Omental fat pad (tissue), 4 donors: ENCODE results near the gene ADNP. TPM values are rescaled to one million over a fixed set of nuclear protein-coding genes. Genes with fewer than 3 reads are reported as not detected.

ENCODE experiments used
- ATAC-seq: fragments of 150-250 bp; one replicate; pipeline ENCODE4 v1.9.1; 2016; ENCODE audit warnings: mild to moderate bottlenecking, moderate library complexity; ENCODE audit not compliant: low FRiP score
- DNase-seq: peaks from one replicate; pipeline ENCODE4 v3.0.0-alpha.2; 2019; ENCODE audit warnings: low spot score
- total RNA-seq, 4 donors: library from RNA; depleted of rRNA; stranded (reverse); fragments of >200 nt; gene quantifications; one replicate each; pipeline ENCODE4 v1.1.0, GENCODE V29; 2016
- TF ChIP-seq, protein P1 (sequence below), 3 donors: fragments of 450-650 bp; IDR thresholded peaks; one replicate each; pipeline ENCODE4 v1.5.1; 2016 to 2017; ENCODE audit warnings: antibody characterized with exemption in 3 of 3, mild to moderate bottlenecking in 3 of 3, moderate library complexity in 2 of 3

The ADNP gene
- total RNA-seq, 4 donors from 2014 or later: 42.2 to 65.9 (median 47.3) TPM

DNA sequence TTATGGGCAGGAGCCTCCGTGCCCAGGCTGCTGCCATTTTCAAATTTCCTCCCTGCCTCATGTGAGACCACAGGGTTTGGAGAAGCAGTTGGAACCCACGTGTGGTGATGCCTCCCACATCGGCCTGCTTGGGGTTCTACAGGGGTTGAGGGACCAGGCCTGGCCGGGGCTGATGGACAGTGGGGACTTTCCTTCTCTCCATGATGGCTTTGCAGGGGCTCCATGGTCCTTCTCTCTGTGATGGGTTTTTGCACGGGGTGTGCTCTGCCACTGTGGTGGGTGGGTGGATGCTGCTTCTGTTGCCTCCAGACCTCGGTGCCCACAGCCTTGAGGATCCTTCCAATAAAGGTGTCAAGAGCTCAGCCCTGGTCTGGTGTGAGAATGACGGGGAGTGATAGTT is 54.4 kb downstream of the ADNP start:
- DNase-seq: no peak
- TF ChIP-seq, protein P1, sequence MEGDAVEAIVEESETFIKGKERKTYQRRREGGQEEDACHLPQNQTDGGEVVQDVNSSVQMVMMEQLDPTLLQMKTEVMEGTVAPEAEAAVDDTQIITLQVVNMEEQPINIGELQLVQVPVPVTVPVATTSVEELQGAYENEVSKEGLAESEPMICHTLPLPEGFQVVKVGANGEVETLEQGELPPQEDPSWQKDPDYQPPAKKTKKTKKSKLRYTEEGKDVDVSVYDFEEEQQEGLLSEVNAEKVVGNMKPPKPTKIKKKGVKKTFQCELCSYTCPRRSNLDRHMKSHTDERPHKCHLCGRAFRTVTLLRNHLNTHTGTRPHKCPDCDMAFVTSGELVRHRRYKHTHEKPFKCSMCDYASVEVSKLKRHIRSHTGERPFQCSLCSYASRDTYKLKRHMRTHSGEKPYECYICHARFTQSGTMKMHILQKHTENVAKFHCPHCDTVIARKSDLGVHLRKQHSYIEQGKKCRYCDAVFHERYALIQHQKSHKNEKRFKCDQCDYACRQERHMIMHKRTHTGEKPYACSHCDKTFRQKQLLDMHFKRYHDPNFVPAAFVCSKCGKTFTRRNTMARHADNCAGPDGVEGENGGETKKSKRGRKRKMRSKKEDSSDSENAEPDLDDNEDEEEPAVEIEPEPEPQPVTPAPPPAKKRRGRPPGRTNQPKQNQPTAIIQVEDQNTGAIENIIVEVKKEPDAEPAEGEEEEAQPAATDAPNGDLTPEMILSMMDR (IDR thresholded peaks at IDR 0.05): no peak
- no peak for ATAC-seq

DNA sequence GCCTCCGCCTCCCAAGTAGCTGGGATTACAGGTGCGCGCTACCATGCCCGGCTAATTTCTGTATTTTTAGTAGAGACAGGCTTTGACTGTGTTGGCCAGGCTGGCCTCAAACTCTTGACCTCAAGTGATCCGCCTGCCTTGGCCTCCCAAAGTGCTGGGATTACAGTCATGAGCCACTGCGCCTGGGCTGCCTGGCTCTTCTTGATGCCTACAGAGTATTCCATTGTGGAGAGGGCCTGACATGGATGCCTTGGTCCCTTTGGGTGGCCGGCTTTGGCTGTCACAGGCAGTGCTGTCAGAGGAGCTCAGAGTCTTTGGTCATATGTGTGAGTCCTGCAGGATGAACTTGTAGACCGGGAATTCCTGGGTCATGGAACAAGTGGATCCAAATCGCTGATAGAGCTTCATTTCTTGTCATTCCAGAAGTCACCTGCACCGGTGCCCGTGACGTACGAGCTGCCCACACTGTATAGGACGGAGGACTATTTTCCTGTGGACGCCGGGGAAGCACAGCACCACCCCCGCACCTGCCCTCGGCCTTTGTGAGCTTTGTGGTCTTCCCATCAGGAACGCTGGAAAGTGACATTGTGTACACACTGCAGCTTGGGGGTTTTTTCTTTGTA is 55.1 kb downstream of the ADNP start:
- DNase-seq (no peak), ATAC-seq (no peak)
- TF ChIP-seq, protein P1 (IDR thresholded peaks at IDR 0.05): no peak

DNA sequence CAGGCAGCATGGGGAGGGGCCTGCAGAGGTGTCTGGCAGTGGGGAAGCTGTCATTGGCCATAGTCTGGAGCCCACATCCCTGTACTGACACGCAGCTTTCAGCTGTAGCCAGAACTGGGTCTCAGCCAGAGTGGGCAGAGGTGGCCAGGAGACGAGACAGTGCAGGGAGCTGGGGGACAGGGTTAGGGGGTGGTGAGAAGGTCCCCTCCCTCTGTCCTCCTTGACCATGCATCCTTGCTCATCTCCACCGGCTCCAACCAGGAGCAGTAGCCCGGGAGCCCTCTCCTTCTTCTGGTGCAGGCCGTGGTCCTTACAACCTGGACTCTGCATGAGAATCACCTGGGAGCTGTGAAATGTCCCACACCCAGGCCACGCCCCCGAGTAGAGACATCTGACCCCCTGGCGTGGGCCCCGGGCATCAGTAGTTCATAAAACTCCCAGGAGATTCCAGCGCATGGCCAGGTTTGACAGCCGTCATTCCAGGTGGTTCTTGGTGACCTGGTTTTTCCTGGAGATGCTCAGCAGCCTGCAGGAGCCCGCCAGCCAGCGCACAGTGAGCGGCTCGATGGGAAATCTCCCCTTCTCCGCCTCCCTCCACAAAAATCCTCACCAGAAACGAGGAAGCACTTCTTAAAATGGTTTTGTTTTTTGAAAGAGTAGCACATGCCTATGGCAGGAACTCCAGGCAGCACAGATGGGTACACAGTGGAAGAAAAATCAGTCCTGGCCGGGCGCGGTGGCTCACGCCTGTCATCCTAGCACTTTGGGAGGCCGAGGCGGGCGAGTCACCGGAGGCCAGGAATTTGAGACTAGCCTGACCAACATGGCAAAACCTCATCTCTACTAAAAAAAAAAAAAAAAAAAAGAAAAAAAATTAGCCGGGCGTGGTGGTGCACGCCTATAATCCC is 56.2 kb downstream of the ADNP start:
- DNase-seq (no peak), ATAC-seq (no peak)
- TF ChIP-seq, protein P1 (IDR thresholded peaks at IDR 0.05): no peak

DNA sequence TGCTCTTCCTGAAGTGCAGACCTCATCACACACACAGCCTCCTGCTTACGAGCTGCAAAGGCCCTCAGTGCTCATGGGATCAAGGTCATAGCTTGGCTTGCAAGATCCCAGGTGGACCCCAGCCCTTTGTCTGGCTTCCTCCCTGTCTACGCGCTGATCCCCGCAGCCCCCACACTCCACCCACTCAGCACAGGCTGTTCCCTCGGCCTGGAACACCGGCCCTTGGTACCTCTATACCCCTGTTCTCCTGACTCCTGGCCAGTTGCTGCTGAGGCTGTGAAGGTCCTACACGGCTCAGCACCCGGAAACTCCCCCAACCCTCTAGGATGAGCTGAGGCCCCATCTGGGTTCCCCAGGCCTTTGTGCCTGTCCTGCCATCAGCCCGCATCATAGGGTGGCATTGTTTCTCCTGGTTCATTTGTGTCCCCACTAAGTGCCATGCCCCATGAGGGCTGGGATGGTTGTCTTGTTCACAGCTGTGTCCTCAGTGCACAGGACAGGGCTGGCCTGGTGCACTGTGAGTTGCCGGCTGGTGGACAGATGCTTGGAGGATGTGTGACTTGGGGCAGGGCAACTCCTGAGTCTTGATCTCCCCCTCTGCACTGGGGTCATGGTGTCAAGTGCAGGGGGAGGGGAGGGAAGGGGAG is 57.0 kb downstream of the ADNP start:
- TF ChIP-seq, protein P1 (IDR thresholded peaks at IDR 0.05): no peak
- DNase-seq (no peak), ATAC-seq (no peak)

DNA sequence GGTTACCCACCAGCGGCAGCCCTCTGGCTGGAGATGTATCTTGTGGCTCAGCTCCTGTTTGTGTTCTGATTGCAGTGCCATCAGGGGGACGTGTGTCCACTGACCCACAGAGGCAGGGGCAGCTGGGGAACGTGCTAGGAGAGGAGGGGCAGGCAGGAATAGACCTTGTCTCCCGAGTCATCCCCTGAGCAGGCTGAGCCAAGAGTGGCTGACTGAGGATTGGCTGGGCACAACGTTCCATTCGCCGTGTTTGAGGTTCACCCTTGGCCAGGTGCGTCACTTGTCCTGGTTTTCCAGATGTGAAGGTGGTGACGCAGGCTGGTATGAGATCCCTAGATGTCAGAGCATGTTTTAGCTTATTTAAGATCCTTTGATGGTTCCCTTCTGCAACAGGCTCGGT is 57.7 kb downstream of the ADNP start:
- ATAC-seq (no peak), DNase-seq (no peak)
- TF ChIP-seq, protein P1 (IDR thresholded peaks at IDR 0.05): no peak

DNA sequence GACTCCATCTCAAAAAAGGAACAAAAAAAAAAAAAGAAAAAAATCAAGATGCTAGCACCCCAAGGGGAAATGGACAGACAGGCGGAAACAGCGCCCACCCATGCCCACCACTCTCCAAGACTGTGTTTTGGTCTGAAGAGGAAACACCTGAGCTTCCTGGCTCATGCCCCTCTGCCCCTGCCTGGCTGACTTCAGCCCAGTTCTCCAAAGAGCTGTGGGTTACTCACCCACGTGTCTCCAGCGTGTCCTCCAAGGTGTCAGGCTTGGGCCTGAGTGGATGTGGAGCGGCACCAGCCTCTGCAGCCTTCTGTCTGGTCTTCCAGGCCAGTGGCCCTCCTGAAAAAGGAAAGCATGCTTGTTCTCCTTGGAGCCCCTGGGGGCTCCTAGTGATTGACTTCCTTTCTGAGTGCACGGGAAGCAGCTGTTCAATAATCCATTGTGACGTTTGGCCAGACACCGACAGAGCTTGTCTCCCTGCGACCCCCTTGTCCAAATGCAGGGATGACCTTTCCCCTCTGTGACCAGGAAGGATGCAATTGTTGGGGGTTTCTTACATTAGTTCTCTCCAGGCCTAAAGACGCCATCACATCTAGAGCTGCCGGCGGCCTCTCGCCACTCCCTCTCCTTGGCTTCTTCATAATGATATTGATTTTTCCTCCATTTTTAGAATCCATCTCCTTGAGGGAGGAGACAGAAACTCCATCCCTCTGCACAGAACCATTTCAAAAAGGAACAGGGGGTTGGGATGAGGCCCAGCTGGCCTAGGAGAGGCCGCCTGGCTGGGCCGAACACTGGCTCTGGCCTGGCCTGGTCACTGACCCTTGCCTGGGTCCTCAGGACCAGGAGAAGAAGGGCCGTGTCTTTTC is 58.4 kb downstream of the ADNP start:
- ATAC-seq: no peak
- no peak for DNase-seq
- TF ChIP-seq, protein P1 (IDR thresholded peaks at IDR 0.05): no peak
